ENCODE measurements around the gene MCC.

The MCC gene

GRCh38 chr5:113102121-113102531 lies 386.1 kb downstream of the MCC start:
- TF ChIP-seq, protein P1, sequence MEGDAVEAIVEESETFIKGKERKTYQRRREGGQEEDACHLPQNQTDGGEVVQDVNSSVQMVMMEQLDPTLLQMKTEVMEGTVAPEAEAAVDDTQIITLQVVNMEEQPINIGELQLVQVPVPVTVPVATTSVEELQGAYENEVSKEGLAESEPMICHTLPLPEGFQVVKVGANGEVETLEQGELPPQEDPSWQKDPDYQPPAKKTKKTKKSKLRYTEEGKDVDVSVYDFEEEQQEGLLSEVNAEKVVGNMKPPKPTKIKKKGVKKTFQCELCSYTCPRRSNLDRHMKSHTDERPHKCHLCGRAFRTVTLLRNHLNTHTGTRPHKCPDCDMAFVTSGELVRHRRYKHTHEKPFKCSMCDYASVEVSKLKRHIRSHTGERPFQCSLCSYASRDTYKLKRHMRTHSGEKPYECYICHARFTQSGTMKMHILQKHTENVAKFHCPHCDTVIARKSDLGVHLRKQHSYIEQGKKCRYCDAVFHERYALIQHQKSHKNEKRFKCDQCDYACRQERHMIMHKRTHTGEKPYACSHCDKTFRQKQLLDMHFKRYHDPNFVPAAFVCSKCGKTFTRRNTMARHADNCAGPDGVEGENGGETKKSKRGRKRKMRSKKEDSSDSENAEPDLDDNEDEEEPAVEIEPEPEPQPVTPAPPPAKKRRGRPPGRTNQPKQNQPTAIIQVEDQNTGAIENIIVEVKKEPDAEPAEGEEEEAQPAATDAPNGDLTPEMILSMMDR (IDR thresholded peaks at IDR 0.05; ENCODE audit: borderline replicate concordance, insufficient read depth, low read depth, low read length): no peak
- H3K4me3 ChIP-seq (ENCODE audit: low read depth, low read length): no peak overlapping the region

DNA sequence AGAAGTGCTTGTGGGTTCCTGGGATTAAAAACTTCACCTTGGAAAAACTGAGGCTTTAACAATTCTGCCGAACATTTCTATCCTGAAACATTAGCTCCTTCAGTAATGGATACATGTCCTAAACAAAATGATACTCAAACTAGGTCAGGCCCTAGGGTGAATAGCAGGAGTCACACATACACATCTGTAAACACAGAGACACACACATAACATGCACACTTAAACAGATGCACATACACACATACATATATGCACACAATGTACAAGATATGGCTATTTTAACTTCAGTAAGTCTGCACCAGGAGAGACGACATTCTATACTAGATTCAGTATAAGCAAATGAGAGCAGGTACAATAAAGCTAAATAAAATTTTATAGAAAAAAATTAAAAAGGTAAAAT lies 387.3 kb downstream of the MCC start:
- no peak overlapping the region for H3K4me3 ChIP-seq (ENCODE audit: low read depth, low read length)
- TF ChIP-seq, protein P1 (IDR thresholded peaks at IDR 0.05; ENCODE audit: borderline replicate concordance, insufficient read depth, low read depth, low read length): no peak

- TF ChIP-seq, protein P1 (IDR thresholded peaks at IDR 0.05; ENCODE audit: borderline replicate concordance, insufficient read depth, low read depth, low read length): no peak
- H3K4me3 ChIP-seq (ENCODE audit: low read depth, low read length): no peak overlapping the region
These were observed 388.4 kb downstream of the MCC start for GRCh38 chr5:113099822-113100221.

- H3K4me3 ChIP-seq (ENCODE audit: low read depth, low read length): no peak overlapping the region
- TF ChIP-seq, protein P1 (IDR thresholded peaks at IDR 0.05; ENCODE audit: borderline replicate concordance, insufficient read depth, low read depth, low read length): no peak
These were observed 389.9 kb downstream of the MCC start for GRCh38 chr5:113098378-113098777.

GRCh38 chr5:113095831-113096230 lies 392.4 kb downstream of the MCC start:
- TF ChIP-seq, protein P1 (IDR thresholded peaks at IDR 0.05; ENCODE audit: borderline replicate concordance, insufficient read depth, low read depth, low read length): no peak
- no peak overlapping the region for H3K4me3 ChIP-seq (ENCODE audit: low read depth, low read length)

- H3K4me3 ChIP-seq (ENCODE audit: low read depth, low read length): no peak overlapping the region
- TF ChIP-seq, protein P1 (IDR thresholded peaks at IDR 0.05; ENCODE audit: borderline replicate concordance, insufficient read depth, low read depth, low read length): no peak
These were observed 394.7 kb downstream of the MCC start for GRCh38 chr5:113093558-113093957.

GRCh38 chr5:113092683-113093082 lies 395.6 kb downstream of the MCC start:
- H3K4me3 ChIP-seq (ENCODE audit: low read depth, low read length): no peak overlapping the region
- TF ChIP-seq, protein P1 (IDR thresholded peaks at IDR 0.05; ENCODE audit: borderline replicate concordance, insufficient read depth, low read depth, low read length): no peak
